ENCODE measurements around the gene REV1.

Gene REV1

DNA sequence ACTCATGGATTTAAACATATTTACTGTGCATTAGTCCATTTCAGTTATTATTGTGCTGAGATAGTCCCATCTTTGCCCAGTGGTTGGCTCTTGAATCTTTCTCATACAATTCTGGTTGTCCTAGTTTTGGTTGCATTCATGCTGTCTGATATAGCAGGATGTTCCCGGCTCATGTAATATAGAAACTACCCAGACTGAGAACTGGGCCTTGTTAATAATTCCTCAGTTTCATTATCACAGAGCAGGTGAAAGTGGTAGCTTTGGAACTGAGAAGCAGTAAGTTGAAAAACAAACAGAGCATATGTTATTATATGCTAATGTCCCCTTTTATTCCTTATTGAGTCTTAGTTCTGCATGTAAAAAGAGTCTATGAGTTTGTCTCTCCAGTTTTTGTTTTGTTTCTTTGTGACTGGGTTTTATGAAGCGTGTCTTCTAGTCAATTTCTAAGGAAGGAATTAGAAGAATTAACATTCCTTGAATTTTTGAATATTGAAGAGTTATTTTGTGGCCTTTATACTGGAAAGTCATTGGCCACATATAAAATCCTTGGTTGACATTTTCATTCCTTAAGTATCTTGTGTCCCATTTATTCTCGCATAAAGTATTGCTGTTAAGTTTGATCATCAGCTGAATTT lies 109.3 kb downstream of the REV1 start:
- Histone ChIP-seq H3K4me1 (ENCODE audit: insufficient read depth, low read length, severe bottlenecking) (no peaks in the 10 kb centered on the region), H3K36me3 (ENCODE audit: insufficient read depth, low read length) (peaks cover 95% of the 10 kb centered on the region), H3K9me3 (ENCODE audit: low read length) (no peaks in the 10 kb centered on the region), H3K79me2 (ENCODE audit: insufficient read depth, low read length) (no peaks in the 10 kb centered on the region), H3K27ac (ENCODE audit: low read depth, low read length, poor library complexity, severe bottlenecking) (no peak overlapping the region), H3K4me2 (ENCODE audit: low read length) (no peak overlapping the region), H4K20me1 (ENCODE audit: insufficient read depth, low read length) (no peaks in the 10 kb centered on the region), H3K9me2 (ENCODE audit: low read depth, low read length) (no peaks in the 10 kb centered on the region), H3F3A (ENCODE audit: insufficient read depth, low read length) (no peaks in the 10 kb centered on the region), H2AFZ (ENCODE audit: low read length) (no peak overlapping the region), H3K9ac (ENCODE audit: low read length) (no peak overlapping the region), H3K4me3 (ENCODE audit: low read depth, low read length, poor library complexity, severe bottlenecking) (no peak overlapping the region), H3K27me3 (ENCODE audit: insufficient read depth, low read length) (no peaks in the 10 kb centered on the region)
- TF ChIP-seq, protein P1, sequence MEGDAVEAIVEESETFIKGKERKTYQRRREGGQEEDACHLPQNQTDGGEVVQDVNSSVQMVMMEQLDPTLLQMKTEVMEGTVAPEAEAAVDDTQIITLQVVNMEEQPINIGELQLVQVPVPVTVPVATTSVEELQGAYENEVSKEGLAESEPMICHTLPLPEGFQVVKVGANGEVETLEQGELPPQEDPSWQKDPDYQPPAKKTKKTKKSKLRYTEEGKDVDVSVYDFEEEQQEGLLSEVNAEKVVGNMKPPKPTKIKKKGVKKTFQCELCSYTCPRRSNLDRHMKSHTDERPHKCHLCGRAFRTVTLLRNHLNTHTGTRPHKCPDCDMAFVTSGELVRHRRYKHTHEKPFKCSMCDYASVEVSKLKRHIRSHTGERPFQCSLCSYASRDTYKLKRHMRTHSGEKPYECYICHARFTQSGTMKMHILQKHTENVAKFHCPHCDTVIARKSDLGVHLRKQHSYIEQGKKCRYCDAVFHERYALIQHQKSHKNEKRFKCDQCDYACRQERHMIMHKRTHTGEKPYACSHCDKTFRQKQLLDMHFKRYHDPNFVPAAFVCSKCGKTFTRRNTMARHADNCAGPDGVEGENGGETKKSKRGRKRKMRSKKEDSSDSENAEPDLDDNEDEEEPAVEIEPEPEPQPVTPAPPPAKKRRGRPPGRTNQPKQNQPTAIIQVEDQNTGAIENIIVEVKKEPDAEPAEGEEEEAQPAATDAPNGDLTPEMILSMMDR (IDR thresholded peaks at IDR 0.05; ENCODE audit: low read length), result no peak
- TF ChIP-seq EZH2 (IDR thresholded peaks at IDR 0.05; ENCODE audit: borderline replicate concordance, low read length), result no peak

DNA sequence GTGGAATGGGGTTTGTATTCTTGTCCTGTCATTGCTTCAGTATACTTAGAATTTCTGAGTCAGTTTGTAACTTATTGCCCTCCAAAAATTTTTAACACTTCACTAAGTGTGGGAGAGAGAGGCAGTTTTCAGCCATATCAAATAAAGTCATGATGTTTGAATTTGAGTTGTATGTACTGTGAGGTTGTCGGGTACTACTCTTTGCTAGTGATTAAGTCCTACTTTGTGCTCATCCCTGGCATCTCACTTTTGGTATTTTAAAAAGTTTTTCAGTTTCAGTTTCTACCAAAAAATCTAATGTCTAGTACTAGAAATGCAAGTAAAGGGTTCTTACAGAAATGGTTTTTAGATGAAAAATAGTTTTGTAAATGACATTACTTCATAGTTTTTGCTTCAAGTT lies 111.9 kb downstream of the REV1 start:
- no peak overlapping the region for H3K4me2 ChIP-seq (ENCODE audit: low read length)

DNA sequence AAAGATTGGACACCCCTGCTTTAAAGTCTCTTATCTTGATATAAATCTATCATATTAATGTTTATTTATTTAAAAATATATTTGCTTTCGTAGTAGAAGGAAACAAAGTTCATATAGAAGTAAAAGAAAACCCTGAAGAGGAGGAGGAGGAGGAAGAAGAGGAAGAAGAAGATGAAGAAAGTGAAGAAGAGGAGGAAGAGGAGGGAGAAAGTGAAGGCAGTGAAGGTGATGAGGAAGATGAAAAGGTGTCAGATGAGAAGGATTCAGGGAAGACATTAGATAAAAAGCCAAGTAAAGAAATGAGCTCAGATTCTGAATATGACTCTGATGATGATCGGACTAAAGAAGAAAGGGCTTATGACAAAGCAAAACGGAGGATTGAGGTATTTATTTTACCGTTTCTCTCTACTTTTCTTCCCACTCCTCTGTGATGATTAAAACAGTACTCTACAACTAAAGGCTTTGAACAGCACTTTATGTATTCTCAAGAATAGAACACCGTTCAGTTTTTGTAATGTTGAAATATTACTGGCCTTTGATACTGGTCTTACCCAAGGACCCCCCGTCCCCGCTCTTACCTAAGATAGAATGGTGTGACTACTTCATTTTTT lies 113.5 kb downstream of the REV1 start:
- Histone ChIP-seq H3K9me3 (ENCODE audit: low read length) (no peaks in the 10 kb centered on the region), H4K20me1 (ENCODE audit: insufficient read depth, low read length) (no peaks in the 10 kb centered on the region), H3K27me3 (ENCODE audit: insufficient read depth, low read length) (no peaks in the 10 kb centered on the region), H3K4me2 (ENCODE audit: low read length) (no peak overlapping the region), H2AFZ (ENCODE audit: low read length) (no peak overlapping the region), H3K27ac (ENCODE audit: low read depth, low read length, poor library complexity, severe bottlenecking) (no peak overlapping the region), H3K36me3 (ENCODE audit: insufficient read depth, low read length) (peaks cover 95% of the 10 kb centered on the region), H3K79me2 (ENCODE audit: insufficient read depth, low read length) (no peaks in the 10 kb centered on the region), H3K4me3 (ENCODE audit: low read depth, low read length, poor library complexity, severe bottlenecking) (no peak overlapping the region), H3K9ac (ENCODE audit: low read length) (no peak overlapping the region), H3K4me1 (ENCODE audit: insufficient read depth, low read length, severe bottlenecking) (no peaks in the 10 kb centered on the region), H3F3A (ENCODE audit: insufficient read depth, low read length) (no peaks in the 10 kb centered on the region), H3K9me2 (ENCODE audit: low read depth, low read length) (no peaks in the 10 kb centered on the region)
- TF ChIP-seq, protein P1 (IDR thresholded peaks at IDR 0.05; ENCODE audit: low read length), result no peak
- TF ChIP-seq EZH2 (IDR thresholded peaks at IDR 0.05; ENCODE audit: borderline replicate concordance, low read length), result no peak

More for the DNA sequence above, 111.9 kb downstream of the REV1 start:
- Histone ChIP-seq H3K4me3 (ENCODE audit: low read depth, low read length, poor library complexity, severe bottlenecking) (no peak overlapping the region), H3K27ac (ENCODE audit: low read depth, low read length, poor library complexity, severe bottlenecking) (no peak overlapping the region), H3K4me1 (ENCODE audit: insufficient read depth, low read length, severe bottlenecking) (no peaks in the 10 kb centered on the region), H3K9ac (ENCODE audit: low read length) (no peak overlapping the region), H3K27me3 (ENCODE audit: insufficient read depth, low read length) (no peaks in the 10 kb centered on the region), H3K9me3 (ENCODE audit: low read length) (no peaks in the 10 kb centered on the region), H3F3A (ENCODE audit: insufficient read depth, low read length) (no peaks in the 10 kb centered on the region), H3K9me2 (ENCODE audit: low read depth, low read length) (no peaks in the 10 kb centered on the region), H2AFZ (ENCODE audit: low read length) (no peak overlapping the region), H4K20me1 (ENCODE audit: insufficient read depth, low read length) (no peaks in the 10 kb centered on the region), H3K79me2 (ENCODE audit: insufficient read depth, low read length) (no peaks in the 10 kb centered on the region), H3K36me3 (ENCODE audit: insufficient read depth, low read length) (peaks cover 95% of the 10 kb centered on the region)
- TF ChIP-seq, protein P1 (IDR thresholded peaks at IDR 0.05; ENCODE audit: low read length), result no peak
- no peak for TF ChIP-seq EZH2 (IDR thresholded peaks at IDR 0.05; ENCODE audit: borderline replicate concordance, low read length)

All from OCI-LY1 (cell line).